NOMO-1 (cell line): Measurements from ENCODE around the gene APOL1.
"Not testable (repeated sequence)": the region's sequence is repeated elsewhere in the genome, so short reads cannot be mapped to it uniquely, and the experiment has no call there.

ENCODE experiments used
- DNase-seq, 2 experiments: peaks; one replicate each; lab custom pipeline; 2025; ENCODE audit not compliant: unreplicated experiment in 2 of 2; lab: John Stamatoyannopoulos, UW

The APOL1 gene

DNA sequence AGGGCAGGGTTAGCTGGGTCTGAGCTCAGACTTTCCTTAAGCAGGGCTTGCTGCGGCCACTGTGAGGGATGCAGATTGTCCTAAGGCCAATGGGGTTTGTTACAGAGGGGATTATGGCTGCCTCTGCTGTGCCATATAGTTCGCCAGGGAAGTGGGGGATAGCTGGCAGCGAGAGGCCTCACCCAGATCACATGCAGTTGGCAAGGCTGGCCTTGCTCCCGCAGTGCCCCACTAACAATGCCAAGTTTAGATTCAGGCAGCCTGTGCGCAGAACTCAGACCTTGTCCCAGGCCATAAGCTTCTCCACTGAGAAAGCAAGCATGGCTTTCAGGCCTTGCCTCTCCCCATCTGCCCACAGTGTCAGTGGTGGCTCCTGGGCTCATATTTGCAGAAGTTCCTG, 8.9 kb upstream of the APOL1 start:
- no peak for DNase-seq

DNA sequence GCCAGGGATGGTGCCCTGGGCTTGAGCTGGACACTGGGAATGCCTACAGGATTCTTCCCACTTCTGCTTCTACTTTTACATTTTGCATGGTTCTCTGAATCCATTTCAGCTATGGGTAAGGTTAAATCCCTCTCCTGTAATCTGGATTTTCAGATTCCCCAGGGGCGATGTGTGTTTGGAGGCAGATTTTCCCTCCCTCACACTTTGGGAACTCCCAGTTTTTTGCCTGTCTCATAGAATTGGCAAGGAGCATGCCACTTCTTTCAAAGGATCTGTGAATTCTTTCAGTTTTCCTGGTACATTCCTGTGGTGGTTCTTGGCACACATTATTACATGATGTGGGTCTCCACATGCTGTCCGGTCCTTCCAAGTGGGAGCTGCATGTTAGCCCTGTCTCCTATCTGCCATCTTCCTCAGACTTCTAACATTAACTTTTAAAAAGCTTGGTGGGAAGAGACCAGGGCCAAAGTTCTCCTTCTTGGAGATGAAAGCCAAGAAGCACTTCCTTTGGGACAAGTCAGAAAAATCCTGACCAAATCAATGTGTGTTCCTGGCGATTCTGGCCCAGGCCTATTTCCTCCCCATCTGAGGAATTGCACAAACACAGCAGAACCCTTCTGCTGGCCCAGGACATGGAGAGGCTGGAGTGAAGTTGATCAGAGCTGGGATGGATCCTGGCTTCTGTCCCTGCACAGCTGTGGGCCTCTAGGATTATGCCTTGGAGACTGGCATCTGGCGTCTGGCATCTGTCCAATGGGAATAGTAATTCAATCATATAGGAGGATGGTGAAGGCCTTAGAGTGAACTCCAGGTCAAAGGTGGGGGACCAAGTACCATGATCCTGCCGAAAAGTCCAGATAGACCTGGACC, 8.2 kb upstream of the APOL1 start:
- DNase-seq = no peak

DNA sequence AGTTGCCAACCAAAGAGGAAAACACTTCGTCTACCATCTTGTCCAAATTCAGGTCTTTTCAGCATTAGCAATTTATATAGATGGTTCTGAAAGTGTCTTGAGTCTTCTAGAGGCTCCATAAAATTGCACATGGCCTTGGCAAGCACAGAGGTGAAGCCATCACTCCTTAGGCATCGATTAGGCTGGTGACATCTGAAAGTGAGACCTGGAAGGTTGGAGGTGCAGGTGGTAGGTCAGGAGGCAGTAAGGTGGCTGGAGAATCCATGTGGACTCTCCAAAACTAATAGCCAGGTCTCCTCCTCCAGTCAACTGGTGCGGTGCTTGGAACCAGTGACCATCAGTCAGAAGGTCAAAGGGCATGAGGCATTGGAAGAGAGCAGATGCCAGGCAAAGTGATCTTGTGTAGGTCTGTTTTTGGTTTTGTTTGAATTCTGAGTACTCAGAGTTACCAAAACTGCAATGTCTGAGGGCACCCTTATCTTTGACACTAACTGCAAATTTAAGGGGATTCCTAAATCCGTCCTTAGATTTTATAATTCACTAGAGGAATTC, 7.1 kb upstream of the APOL1 start:
- no peak for DNase-seq

GRCh38 chr22:36246718-36247117, 6.2 kb upstream of the APOL1 start:
- no peak for DNase-seq

- no peak for DNase-seq
These were observed 5.0 kb upstream of the APOL1 start for GRCh38 chr22:36247955-36248354.

DNA sequence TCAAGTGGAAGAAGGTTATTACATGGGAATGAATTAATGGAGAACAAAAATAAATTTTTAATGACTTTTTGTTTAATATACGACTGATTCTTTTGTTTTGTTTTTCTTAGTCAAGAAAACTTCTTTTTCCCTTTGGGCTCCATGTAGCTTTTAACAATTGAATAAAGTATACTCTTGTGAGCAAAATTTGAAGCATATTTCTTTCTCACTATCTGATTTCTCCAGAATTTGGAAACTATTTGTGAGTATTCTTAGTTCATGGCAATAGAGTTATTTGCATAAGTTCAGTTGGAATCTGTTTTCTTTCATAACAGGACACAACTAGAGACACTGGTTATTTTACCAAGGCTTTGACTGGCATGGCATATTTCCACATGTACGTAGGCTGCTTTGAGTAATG, 3.8 kb upstream of the APOL1 start:
- DNase-seq = no peak

DNA sequence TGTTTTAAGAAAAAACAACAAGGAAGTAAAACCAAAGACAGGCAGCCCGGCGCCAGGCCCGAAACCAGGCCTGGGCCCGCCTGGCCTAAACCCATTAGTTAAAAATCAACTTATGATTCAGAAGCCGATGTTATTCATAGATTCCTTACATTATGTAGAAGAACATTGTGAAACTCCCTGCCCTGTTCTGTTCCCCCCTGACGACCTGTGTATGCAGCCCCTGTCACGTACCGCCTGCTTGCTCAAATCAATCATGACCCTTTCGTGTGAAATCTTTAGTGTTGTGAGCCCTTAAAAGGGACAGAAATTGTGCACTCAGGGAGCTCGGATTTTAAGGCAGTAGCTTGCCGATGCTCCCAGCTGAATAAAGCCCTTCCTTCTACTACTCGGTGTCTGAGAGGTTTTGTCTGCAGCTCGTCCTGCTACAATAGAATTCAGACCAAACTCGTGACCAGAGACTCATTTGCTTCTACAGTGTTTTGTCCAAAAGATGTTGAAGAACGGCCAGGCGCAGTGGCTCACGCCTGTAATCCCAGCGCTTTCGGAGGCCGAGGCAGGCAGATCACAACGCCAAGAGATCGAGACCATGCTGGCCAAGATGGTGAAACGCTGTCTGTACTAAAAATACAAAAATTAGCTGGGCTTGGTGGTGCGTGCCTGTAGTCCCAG, 2.5 kb upstream of the APOL1 start:
- peak in 1 of 2 experiments; percentile 15 for DNase-seq

- not testable (repeated sequence) for DNase-seq
These were observed 839 bp upstream of the APOL1 start for GRCh38 chr22:36251979-36252608.

GRCh38 chr22:36253523-36254490, 874 bp downstream of the APOL1 start:
- no peak for DNase-seq

DNA sequence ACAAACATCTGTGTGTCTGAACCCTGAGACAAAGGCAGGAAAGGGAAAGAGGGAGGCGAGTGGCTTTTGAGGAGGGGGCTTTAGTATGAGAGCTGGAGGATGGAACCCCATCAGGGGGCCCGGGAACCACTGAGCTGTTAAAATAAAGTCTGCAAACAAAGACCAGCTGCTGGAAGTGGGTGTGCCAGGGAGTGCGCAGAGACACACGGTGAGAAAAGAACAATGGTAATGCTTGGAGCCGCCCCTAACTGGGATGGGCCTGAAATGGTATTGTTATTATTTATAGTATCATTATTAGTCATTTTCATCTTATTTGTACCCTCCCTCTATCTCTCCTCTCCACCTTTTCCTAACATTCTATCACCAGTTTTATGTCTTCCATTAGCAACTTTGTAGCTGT, 2.6 kb downstream of the APOL1 start:
- not testable (repeated sequence) for DNase-seq

- no peak for DNase-seq
These were observed 3.5 kb downstream of the APOL1 start for GRCh38 chr22:36256478-36256877.

- DNase-seq = no peak
These were observed 4.4 kb downstream of the APOL1 start for GRCh38 chr22:36257308-36257707.

DNA sequence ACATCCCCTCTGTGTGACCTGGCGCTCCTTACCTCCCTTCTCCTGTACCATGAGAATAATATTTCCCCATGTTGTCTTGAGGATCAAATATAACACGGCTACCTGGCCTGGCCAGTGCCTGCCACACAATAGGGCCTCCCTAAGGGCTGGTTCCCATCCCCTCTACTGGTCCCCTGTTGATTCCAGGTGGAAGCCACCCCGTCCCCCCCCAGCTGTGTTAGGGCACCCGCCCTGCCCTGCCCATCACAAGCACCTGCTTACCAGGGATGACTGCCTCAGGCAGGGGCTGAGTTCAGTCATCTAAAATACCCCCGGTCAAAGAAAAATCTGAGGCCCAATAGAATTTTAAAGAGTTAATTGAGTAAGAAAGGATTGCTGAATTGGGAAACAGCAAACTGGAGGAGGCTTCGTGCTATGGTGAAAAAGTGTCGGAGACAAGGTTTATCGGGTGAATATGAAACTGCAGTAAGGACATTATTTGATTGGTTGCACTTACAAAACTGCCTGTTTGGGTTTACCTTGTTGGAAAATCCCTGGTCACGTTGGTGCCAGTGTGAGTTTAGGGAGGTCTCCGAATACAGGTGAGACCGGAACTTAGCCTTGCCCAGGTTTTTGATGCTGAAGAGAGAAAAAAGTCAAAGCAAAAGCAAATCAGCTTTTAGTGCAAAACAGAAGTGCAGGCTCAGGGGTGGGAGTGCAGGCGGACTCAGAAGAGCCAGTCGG, 5.2 kb downstream of the APOL1 start:
- no peak for DNase-seq

DNA sequence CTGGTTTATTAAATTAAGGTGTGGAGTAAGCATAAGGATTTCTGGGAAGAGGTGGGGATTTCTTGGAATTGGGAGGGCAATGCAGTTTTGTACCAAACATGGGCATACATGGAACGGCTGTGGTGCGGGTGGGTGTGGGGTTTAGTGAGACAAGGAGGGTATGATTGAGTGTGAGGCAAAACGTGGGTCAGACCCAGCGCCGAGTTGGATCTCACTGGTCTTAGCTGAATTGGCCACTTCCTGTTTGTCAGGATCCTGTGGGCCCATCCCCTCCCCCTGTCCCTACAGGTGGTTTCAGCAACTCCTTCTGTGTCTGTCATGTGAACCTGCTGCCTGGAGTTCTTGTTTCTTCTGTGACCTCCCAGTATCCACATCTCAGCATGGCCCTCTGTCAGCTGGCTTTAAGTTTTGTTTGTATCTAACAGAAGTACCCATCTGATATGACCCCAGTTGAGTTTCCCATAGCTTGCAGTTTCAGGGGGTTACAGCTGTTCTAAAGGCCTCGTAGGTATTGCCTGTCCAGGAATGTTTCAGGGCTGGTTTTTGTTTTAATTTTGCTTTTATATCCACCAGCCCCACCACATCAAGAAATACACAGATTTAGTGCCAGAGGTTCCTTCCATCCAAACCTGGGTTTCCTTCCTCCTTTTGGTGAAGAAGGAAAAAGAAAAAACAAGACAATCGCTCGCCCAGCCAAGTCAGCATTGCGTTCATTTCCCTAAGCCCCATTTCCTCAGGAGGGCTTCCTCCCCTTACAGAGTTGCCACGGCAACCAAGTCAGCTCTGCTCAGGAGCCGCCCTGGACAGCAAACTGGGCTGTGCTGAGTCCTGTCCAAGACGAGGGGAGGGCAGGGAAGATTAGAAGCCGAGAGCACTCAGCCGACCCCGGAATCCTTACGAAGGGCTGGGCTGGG, 6.0 kb downstream of the APOL1 start:
- no peak for DNase-seq

GRCh38 chr22:36259615-36260300, 6.8 kb downstream of the APOL1 start:
- DNase-seq = no peak

DNA sequence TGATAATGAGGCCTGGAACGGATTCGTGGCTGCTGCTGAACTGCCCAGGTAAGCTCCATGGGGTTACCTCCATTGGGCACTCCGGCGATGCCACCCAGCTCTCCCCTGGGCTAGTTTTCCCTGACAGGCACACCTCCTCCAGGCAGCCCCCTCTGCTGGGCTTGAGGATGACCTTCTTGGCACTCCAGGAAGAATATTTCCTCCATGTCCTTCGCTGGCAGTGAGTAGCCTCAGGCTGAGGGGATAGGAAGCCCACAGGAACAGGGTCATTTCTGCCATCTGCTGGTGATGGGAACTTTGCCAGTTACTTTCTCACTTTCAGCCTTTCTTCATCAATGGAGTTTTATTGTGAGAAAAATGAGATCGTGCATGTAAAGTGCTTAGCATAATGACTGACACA, 8.7 kb downstream of the APOL1 start:
- DNase-seq = not testable (repeated sequence)

DNA sequence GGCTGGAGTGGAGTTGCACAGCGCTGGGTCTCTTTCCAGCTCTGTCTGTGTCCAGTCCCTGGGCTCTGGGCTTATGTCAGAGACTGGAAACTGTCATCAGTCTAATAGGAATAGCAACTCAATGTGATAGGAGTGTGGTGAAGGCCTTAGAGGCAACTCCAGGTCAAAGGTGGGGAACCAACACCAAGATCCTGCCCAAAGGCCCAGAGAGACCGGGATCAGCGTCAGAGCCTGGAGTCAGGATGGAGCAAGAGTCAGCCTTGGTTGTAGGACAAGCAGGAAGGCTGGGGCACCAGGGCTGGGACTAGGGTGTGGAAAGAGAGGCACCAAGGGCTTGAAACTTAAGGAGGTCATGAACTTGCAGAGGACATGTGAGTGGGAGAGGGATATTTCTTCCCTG, 9.4 kb downstream of the APOL1 start:
- not testable (repeated sequence) for DNase-seq

- peak in 1 of 2 experiments; percentile 38 for DNase-seq
These were observed 10.3 kb downstream of the APOL1 start for GRCh38 chr22:36263216-36263673.
